A549 treated with DMSO at 1 μM for 4 hours (cell line): ENCODE data around the gene PSG5. TPM values are rescaled to one million over a fixed set of nuclear protein-coding genes. Genes with fewer than 3 reads are reported as not detected.

Experiments used
- total RNA-seq: library from RNA; stranded (reverse); fragments of 200-300 nt; extraction: Qiagen RNA extraction; gene quantifications from 5 replicates; pipeline ENCODE4 v1.2.3, GENCODE V29; 2022; ENCODE audit warnings: low read depth

Gene PSG5
- 0.53 to 1.3 TPM (median 0.66 TPM) in 5 replicates for total RNA-seq

GRCh38 chr19:43186311-43186935 lies at the start of gene PSG5:
Gene PSG5, minus strand, starts transcription at chr19:43186536. Its CDS starts 131 bp downstream, at chr19:43186405.

DNA sequence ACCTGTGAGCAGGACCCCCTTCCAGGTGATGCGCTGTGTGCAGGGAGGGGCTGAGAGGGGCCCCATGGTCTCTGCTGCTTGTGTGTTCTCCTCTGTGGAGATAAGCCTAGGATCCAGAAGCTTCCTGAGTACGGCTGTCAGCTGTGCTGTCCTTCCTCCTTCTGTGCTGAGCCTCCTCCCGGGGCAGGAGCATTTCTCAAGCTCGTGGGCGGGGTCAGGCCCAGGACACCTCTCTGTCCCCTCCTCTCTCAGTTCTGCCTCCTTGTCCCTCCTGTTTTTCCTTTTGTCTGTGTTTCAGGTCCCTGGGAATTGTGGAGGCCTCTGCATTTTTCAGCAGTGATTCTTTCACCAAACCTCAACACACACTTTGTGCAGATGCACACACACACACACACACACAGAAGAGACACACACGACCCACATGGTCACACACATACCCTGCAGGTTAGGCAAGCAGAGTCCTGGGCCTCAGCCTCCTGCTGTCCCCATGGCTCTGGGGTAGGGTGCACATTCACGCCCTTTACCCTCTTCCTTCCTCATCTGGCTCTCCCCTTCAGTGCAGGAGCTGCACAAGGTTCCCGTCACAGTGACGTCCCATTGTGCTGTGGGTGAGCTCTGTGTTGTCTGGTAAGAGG lies 19.3 kb upstream of the PSG5 start, which contains the start of gene PSG4:
TSS of gene PSG4 (minus strand) at position 168 of the 635 bp plus-strand sequence. CDS start at position 66, 102 bp downstream.

Other genes with a start within 250 kb of the PSG5 start
- gene PSG7, start 249.3 kb downstream of the PSG5 start, total RNA-seq, result 0.06 to 0.26 TPM (median 0.09 TPM) in 5 replicates
- not detected in 5 replicates for gene PSG11, start 160.1 kb downstream of the PSG5 start, total RNA-seq
- gene PSG2, start 103.8 kb downstream of the PSG5 start, total RNA-seq, result 0.05 TPM in 1 of 5 replicates, not detected in the others
- gene PSG4, start 19.1 kb upstream of the PSG5 start, total RNA-seq, result 0.47 to 1.2 TPM (median 1.1 TPM) in 5 replicates
- 0.12 to 0.15 TPM (median 0.13 TPM) in 3 of 5 replicates, not detected in the others for gene PSG9, start 83.0 kb upstream of the PSG5 start, total RNA-seq
- 0.16 to 0.25 TPM (median 0.21 TPM) in 4 of 5 replicates, not detected in the other for gene CD177, start 167.2 kb upstream of the PSG5 start, total RNA-seq
- gene TEX101, start 228.4 kb upstream of the PSG5 start, total RNA-seq, result not detected in 5 replicates